Activated naive CD4-positive, alpha-beta T cell treated with anti-CD3 and anti-CD28 coated beads, Interleukin-2, amount 50 U/mL, for 24 hours (primary cell): ENCODE measurements around the gene GUCA2A.

Source experiments
- H3K27ac Mint-ChIP-seq: one replicate; pipeline ENCODE4 v1.8.0; 2021; ENCODE audit warnings: mild to moderate bottlenecking, mixed read lengths
- H3K27me3 Mint-ChIP-seq: one replicate; pipeline ENCODE4 v1.8.0; 2021; ENCODE audit warnings: mixed read lengths
- H3K36me3 Mint-ChIP-seq: one replicate; pipeline ENCODE4 v1.8.0; 2021; ENCODE audit warnings: mixed read lengths
- H3K4me1 Mint-ChIP-seq: one replicate; pipeline ENCODE4 v1.8.0; 2021; ENCODE audit warnings: mixed read lengths
- H3K4me3 Mint-ChIP-seq: one replicate; pipeline ENCODE4 v1.8.0; 2021; ENCODE audit warnings: mild to moderate bottlenecking, mixed read lengths
- H3K9me3 Mint-ChIP-seq: one replicate; pipeline ENCODE4 v1.8.0; 2021; ENCODE audit warnings: mixed read lengths

The GUCA2A gene

DNA sequence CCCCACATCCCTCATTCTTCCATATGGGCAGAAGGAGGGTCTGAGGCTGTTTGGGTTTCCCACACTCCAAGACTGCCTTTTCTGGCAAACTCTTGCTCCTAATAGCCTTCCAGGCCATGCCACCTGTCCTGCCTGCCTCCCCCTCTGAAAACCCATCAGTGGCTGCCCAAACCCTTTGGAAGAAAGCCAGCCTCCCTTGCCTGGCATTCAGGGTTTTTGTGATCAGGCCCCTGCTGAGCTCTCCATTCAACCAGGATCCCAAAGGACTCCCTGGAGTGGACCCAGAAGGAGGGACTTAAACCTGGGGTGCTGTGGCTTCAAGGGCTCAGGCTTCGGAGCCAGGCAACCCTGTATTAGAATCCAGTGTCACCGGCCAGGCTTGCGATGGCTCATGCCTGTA, 4.2 kb upstream of the GUCA2A start:
- Mint-ChIP-seq H3K36me3 (no peaks in the 10 kb centered on the region), H3K4me3 (no peak overlapping the region), H3K9me3 (no peaks in the 10 kb centered on the region), H3K4me1 (no peaks in the 10 kb centered on the region), H3K27ac (no peak overlapping the region), H3K27me3 (no peaks in the 10 kb centered on the region)

DNA sequence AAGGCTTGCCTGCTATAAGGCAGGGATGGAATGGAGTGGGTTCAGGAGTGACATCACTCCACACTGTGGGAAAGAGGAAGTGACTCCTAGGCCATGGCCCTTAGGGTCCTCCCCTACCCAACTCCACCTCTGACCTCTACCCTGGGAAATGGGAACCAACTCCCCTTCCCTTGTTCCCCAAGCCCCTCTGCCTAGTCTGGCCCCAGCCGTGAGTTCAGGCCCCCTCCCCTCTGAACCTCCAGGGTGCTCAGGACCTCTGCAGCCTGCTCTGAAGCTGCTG, 3.8 kb upstream of the GUCA2A start:
- Mint-ChIP-seq H3K36me3 (no peaks in the 10 kb centered on the region), H3K4me1 (no peaks in the 10 kb centered on the region), H3K9me3 (no peaks in the 10 kb centered on the region), H3K4me3 (no peak overlapping the region), H3K27ac (no peak overlapping the region), H3K27me3 (no peaks in the 10 kb centered on the region)

DNA sequence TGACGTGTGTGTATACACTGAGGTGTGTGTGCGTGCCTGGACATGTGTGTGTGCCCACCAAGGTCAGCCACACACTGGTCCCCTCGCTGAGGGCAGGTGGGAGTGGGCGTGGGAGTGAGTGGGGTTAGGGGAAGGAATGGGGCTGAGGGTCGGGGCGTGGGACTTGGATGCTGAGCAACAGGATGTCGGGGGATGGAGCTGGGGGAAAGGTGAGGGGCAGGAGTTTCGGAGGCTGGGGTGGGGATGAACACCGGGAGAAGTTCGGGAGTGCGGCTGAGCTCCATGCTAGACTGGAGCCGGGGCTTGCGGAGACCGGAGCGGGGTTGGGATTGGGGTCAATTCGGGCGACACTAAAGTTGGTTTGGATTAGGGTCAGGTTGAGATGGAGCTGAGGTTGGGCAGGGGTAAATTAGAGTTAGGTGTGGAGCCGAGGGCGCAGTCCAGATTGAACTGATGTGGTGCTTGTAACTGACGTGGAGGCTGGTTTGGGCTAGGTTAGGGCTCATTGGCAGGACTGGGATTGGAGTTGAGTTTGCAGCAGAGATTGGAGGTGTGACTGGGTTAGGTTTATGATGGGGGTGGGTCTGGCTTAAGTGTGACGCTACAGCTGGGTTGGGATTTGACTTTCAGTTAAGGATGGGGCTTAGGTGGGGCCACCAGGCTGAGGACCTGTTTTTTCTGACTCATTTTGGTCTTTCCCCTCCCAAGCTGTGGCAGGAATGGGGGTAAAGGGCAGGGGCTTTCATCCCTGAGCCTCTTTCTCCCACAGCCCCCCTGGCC, 3.3 kb upstream of the GUCA2A start:
- no peaks in the 10 kb centered on the region for H3K4me1 Mint-ChIP-seq
- H3K27ac Mint-ChIP-seq = no peak overlapping the region
- no peaks in the 10 kb centered on the region for H3K9me3 Mint-ChIP-seq
- H3K36me3 Mint-ChIP-seq = no peaks in the 10 kb centered on the region
- H3K27me3 Mint-ChIP-seq = no peaks in the 10 kb centered on the region
- H3K4me3 Mint-ChIP-seq = no peak overlapping the region

DNA sequence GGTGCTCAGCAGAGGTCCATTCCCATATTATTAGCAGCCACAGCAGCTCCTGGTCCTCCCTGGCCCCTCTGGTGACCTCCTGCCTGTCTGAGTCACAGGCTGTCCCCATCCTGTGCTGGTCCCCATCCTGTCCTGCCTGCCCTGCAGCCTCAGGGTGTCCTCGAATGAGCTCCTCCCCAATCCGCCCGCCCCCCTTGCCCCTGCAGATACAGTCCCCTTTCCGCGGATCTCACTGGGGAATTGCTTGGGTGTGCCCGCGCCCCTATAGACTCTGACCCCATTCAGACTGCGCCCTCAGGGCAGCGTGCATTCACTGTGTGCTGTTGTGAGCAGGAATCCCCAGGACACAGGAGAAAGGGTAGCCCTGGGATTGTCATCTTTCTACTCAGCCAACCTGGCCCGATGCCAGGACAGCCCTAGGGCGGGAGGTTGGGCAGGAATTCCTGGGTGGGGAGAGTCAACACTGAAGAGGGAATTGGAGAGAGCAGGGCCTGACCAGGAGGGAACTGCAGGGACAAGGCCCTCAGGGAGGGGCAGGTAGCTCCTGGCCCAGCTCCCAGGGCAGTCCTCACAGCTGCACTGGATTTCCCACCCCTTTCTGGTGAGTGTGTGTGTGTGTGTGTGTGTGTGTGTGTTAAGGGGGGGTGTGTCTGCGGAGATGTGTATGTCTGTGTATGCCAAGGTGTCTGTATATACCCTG, 1.1 kb upstream of the GUCA2A start:
- Mint-ChIP-seq H3K36me3 (no peaks in the 10 kb centered on the region), H3K27ac (no peak overlapping the region), H3K4me1 (no peaks in the 10 kb centered on the region), H3K27me3 (no peaks in the 10 kb centered on the region), H3K9me3 (peaks cover 2% of the 10 kb centered on the region), H3K4me3 (no peak overlapping the region)

DNA sequence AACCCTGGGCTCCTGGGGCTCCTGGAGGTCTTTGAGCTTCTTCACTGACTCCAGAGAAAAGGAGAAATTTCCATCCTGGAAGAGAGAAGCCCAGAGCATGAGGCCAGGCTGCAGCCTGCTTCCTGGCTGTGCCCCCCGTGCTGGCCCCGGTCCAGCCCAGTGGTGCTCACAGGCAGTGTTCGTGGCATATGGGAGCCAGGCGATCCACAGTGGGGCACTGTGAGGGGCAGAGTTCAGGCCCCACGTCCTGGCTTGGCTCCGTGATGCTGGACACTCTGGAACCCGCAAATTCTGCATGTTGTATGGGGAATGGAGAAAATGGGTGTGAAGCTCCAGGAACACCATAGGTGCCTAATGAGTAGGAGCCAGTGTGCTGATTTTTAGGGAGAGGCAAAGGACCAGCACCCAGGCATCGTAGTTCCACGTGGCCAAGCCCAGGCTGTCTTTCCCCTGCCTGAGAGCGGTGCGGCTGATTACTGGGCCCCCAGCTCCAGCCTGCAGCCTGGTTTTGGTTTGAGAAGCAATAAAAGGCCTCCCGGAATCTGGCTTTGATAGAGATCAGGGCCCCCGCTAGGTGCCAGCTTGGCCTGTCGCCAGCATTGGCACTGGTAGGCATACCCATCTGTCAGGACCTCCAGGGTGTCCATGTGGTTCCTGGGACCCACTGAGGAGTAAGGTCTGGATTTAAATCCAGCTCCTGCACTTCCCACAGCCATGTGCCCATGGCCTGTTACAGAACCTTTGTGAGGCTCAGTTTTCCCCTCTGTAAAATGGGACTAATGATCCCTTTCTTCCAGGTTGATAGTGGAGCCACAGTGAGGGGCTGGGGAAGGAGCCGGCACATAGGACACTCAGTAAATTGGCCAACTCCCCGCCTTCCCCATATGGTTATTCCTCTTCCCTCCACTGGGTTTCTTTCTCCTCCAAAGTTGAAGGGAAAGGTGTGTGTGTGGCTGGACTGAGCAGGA, 725 bp downstream of the GUCA2A start:
- no peak overlapping the region for H3K4me3 Mint-ChIP-seq
- H3K27me3 Mint-ChIP-seq = no peaks in the 10 kb centered on the region
- H3K4me1 Mint-ChIP-seq = no peaks in the 10 kb centered on the region
- peaks cover 4% of the 10 kb centered on the region for H3K9me3 Mint-ChIP-seq
- no peak overlapping the region for H3K27ac Mint-ChIP-seq
- H3K36me3 Mint-ChIP-seq = no peaks in the 10 kb centered on the region

DNA sequence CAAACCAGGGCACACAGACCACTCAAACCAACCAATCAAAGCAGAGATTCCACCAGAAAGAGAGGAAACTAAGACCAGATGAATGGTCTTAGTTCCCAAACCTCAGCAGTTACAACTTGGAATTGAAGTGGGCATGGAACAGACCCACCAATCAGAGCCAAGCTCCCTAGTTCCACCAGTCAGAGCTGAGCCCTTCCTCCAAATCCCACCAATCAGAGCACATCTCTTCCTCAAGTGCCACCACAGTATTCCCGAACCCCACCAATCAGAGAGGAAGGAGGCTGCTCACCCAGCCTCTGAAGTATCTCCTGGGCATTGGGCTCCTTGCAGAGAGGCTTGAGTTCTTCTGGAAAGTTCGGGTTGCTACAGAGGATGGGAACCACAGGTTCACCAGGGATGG, 1.4 kb downstream of the GUCA2A start:
- Mint-ChIP-seq H3K36me3 (no peaks in the 10 kb centered on the region), H3K27ac (no peak overlapping the region), H3K4me1 (no peaks in the 10 kb centered on the region), H3K9me3 (peaks cover 4% of the 10 kb centered on the region), H3K27me3 (no peaks in the 10 kb centered on the region), H3K4me3 (no peak overlapping the region)

DNA sequence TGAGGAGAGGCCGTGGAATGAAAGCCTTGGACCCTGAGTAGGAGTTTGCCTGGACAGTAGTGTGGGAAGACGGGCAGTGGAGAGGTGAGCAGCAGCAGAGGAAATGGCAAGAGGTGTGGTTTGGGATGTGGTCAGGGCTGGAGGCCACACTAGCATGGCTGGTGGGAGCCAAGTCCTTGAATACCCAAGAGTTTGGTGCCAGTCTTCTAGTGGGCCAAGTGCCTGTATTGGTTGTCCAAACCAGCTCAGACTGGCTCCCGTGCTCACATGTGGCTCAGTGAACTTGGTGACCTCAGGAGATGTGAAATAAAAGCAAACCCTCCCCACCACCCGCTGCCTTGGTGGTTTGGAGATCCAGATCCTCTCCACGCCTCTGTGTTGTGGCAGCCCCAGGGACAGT, 2.4 kb downstream of the GUCA2A start:
- no peak overlapping the region for H3K4me3 Mint-ChIP-seq
- H3K36me3 Mint-ChIP-seq = no peaks in the 10 kb centered on the region
- H3K27me3 Mint-ChIP-seq = no peaks in the 10 kb centered on the region
- H3K9me3 Mint-ChIP-seq = peaks cover 4% of the 10 kb centered on the region
- peaks cover 7% of the 10 kb centered on the region for H3K4me1 Mint-ChIP-seq
- H3K27ac Mint-ChIP-seq = no peak overlapping the region

DNA sequence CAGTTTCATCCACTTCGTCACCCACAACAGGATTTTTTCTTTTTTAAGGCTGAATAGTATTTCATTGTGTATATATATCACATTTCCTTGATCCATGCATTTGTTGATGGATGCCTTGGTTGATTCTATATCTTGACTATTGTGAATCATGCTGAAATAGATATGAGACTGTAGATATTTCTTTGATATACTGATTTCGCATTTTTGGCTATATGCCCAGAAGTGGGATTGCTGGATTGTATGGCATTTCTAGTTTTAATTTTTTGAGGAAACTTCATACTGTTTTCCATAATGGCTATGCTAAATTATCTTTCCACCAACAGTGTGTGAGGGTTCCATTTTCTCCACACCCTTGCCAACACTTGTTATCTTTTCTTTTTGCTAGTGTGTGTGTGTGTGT, 6.4 kb downstream of the GUCA2A start:
- Mint-ChIP-seq H3K27me3 (no peaks in the 10 kb centered on the region), H3K4me3 (no peak overlapping the region), H3K36me3 (no peaks in the 10 kb centered on the region), H3K4me1 (peaks cover 7% of the 10 kb centered on the region), H3K27ac (no peak overlapping the region), H3K9me3 (peaks cover 4% of the 10 kb centered on the region)

DNA sequence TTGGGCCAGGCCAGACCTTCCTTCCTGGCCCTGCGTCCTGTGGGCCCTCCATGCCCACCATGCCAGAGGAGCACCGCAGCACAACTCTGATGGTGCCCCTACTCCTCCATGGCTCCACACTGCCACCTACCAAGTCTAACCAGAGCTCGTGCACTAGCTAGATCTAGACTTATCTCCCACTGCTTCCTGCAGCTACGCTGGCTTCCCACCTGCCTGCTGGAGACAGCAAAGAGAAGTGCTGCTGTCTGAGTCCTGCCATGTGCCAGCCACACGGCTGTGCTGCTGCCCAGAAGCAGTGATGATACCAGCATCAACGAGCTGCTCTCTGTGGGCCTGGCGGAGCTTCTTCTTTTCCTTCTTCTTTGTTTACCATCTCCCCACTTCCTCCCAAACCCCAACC, 6.9 kb downstream of the GUCA2A start:
- H3K27ac Mint-ChIP-seq = no peak overlapping the region

DNA sequence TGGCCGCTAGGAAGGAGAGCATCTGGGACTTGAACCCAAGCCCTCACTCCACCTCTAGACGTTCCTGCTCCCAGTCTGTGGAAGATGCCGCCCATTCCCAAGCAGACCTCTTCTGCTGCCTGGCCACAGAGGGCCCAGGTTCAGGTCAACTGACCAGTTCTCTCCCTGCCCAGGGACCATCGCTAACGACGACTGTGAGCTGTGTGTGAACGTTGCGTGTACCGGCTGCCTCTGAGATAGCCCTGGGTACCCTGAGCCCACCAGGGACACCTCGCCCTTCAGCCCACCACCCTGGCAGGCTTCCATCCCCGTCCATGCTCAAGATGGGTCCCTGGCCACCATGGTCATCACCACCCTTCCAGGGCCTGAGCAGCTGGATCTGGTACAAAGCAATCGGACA, 9.2 kb downstream of the GUCA2A start:
- Mint-ChIP-seq H3K27me3 (no peaks in the 10 kb centered on the region), H3K27ac (no peak overlapping the region), H3K36me3 (no peaks in the 10 kb centered on the region), H3K4me3 (no peak overlapping the region), H3K9me3 (no peaks in the 10 kb centered on the region), H3K4me1 (peaks cover 7% of the 10 kb centered on the region)

More for the DNA sequence above, 6.9 kb downstream of the GUCA2A start:
- H3K9me3 Mint-ChIP-seq = peaks cover 4% of the 10 kb centered on the region
- no peaks in the 10 kb centered on the region for H3K27me3 Mint-ChIP-seq
- H3K36me3 Mint-ChIP-seq = no peaks in the 10 kb centered on the region
- peaks cover 7% of the 10 kb centered on the region for H3K4me1 Mint-ChIP-seq
- H3K4me3 Mint-ChIP-seq = no peak overlapping the region

DNA sequence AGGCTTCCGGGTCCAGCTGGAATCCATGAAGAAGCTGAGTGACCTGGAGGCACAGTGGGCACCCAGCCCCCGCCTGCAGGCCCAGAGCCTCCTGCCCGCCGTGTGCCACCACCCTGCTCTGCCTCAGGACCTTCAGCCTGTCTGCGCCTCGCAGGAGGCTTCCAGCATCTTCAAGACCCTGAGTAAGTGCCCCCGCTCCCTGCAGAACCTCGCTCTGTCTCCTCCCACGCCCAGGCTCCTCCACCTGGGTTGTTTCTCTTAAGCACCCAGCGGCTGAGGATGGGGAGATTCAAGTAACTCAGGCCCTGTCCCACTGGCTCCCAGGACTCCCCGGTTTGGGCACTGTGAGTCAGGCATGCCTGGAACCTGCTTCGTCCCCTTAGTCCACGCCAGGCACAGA, 9.9 kb downstream of the GUCA2A start:
- no peak overlapping the region for H3K27ac Mint-ChIP-seq
- peaks cover 7% of the 10 kb centered on the region for H3K4me1 Mint-ChIP-seq
- H3K9me3 Mint-ChIP-seq = no peaks in the 10 kb centered on the region
- H3K27me3 Mint-ChIP-seq = no peaks in the 10 kb centered on the region
- H3K36me3 Mint-ChIP-seq = no peaks in the 10 kb centered on the region
- H3K4me3 Mint-ChIP-seq = no peak overlapping the region

DNA sequence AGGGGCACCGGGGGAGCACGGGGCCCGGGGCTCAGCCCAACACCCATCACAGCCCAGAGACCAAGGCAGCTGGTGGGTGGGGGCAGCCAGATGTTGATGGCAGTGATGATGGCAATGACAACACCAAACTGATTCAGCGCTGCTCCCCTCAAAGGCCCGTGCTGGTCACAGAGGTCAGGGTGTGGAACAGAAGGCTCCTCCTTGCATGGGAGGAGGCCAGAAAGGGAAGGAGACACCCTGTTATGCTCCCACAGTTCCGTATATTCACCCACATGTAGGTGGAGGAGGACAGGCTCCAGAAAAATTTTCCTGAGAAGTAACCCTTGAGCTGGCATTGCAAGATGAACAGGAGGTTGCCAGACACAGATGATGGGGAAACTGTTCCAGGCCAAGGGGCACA, 10.9 kb downstream of the GUCA2A start:
- Mint-ChIP-seq H3K27me3 (no peaks in the 10 kb centered on the region), H3K36me3 (no peaks in the 10 kb centered on the region), H3K9me3 (no peaks in the 10 kb centered on the region), H3K27ac (no peak overlapping the region), H3K4me1 (peaks cover 7% of the 10 kb centered on the region), H3K4me3 (no peak overlapping the region)

DNA sequence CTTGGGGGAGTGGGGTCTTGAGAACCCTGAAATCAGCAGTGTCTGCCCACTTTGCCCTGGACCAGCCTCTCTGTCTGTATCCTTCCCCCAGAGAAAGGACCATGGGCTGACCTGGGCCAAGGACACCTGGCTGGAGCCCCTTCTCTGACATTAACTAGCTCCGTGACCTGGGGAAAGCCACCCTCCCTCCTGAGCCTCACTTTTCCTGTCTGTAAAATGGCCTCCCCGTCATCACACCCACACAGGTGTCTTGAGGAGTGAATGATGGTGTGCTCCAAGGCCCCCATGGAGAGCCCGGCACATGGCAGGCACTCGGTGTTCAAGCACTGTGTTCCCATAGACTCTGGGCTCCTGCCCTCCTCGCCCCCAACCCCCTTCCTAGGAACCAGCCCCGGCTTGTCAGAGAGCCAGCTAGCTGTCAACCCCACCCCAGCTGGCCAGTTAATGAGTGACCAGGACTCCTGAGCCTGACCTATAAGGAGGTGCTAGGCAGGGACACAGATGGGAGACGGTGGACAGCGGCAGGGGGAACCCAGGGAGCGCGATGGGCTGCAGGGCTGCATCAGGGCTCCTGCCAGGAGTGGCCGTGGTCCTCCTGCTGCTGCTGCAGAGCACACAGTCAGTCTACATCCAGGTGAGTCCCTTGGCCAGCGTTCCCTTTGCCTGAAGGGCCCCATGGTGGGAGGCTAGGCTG, 11.5 kb downstream of the GUCA2A start, which contains the start of gene GUCA2B:
GUCA2B (plus strand) TSS at position 504 of the 694 bp plus-strand sequence; CDS start at position 545, 41 bp downstream.
- H3K4me1 Mint-ChIP-seq = peaks cover 7% of the 10 kb centered on the region
- no peaks in the 10 kb centered on the region for H3K9me3 Mint-ChIP-seq
- no peak within 1 kb of the TSS for H3K4me3 Mint-ChIP-seq
- H3K36me3 Mint-ChIP-seq = no peaks in the 10 kb centered on the region
- H3K27ac Mint-ChIP-seq = no peak within 1 kb of the TSS
- no peaks in the 10 kb centered on the region for H3K27me3 Mint-ChIP-seq

DNA sequence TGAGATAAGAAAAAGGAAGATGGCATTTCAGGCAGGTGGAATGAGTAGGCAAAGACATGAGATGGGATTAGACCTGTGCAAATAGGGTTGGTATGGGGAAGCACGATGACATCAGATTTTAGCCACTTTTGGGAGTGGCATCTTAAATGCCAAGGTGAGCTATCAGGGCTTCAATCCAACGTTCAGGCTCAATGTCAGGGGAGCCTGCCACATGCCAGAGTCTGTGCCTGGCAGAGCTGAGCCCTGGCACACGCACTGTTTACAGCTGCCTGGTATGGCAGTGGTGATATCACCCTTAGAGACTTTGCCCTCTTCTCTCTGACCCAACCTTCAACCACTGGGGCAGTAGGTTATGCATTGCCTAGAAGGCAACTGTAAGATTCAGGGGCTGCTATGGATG, 12.4 kb downstream of the GUCA2A start:
- H3K27me3 Mint-ChIP-seq = no peaks in the 10 kb centered on the region
- no peaks in the 10 kb centered on the region for H3K4me1 Mint-ChIP-seq
- H3K9me3 Mint-ChIP-seq = no peaks in the 10 kb centered on the region
- H3K27ac Mint-ChIP-seq = no peak overlapping the region
- H3K36me3 Mint-ChIP-seq = no peaks in the 10 kb centered on the region
- H3K4me3 Mint-ChIP-seq = no peak overlapping the region

DNA sequence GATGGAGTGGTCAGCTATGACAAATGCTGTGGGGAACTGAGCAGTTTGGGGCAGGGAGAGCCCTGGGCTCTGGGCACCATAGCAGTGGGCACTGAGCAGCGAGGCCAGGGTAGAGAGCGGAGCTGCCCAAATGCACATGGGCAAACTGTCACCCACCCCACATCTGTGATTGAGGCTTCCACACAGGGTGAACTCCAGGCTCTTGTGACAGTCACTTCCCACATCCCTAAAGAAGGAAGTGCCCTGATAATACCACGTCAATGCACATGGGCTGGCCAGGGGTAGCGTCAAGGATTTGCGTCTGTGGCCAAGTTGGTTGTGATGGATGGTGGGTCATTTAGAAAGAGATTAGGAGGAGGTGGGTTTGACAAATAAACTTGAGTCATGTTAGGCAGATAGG, 13.9 kb downstream of the GUCA2A start:
- Mint-ChIP-seq H3K4me3 (no peak overlapping the region), H3K36me3 (no peaks in the 10 kb centered on the region), H3K27me3 (no peaks in the 10 kb centered on the region), H3K9me3 (no peaks in the 10 kb centered on the region), H3K27ac (no peak overlapping the region), H3K4me1 (no peaks in the 10 kb centered on the region)
